ENCODE measurements around the gene ISG20L2. TPM values are rescaled to one million over a fixed set of nuclear protein-coding genes. Genes with fewer than 3 reads are reported as not detected.

Gene ISG20L2
- total and polyA plus RNA-seq, 4 experiments from 2014 or later, result 11.4 to 53.1 (median 33.6) TPM

- Mint-ChIP-seq H3K9me3 (no peaks in the 10 kb centered on the region), H3K4me3 (no peak overlapping the region), H3K27ac (peak overlapping the region in 1 of 7 donors; percentile 28), H3K36me3 (no peaks in the 10 kb centered on the region), H3K4me1 (peaks cover 6 to 19% (median 13%) of the 10 kb centered on the region in 4 donors), H3K27me3 (peaks cover 32 to 50% of the 10 kb centered on the region in 2 donors)
- Histone ChIP-seq H3K4me3 (ENCODE audit: low read length in 2 of 2) (no peak overlapping the region), H3K36me3 (ENCODE audit: insufficient read depth, low read length) (no peaks in the 10 kb centered on the region), H3K4me1 (ENCODE audit: insufficient read depth, low read length) (peaks cover 21% of the 10 kb centered on the region), H3K27me3 (ENCODE audit: insufficient read depth, low read length) (peaks cover 29% of the 10 kb centered on the region), H3K27ac (ENCODE audit: low read depth, low read length) (no peak overlapping the region), H3K9me3 (ENCODE audit: control insufficient read depth in 1 of 2, low read length in 2 of 2) (no peaks in the 10 kb centered on the region)
- ChIA-PET CTCF (ENCODE audit: partially characterized antibody) (interaction anchor here (1.1 to 11.7 kb wide), 5 partner anchors 10 to 35 kb away, joined by 3 to 314 read pairs (median 146); partner anchors contain the start of genes CRABP2, ISG20L2, METTL25B and NES), POLR2A (ENCODE audit: partially characterized antibody) (no interaction called here)
- intact Hi-C loops (cut with micrococcal nuclease), result no loop called here
- DNase-seq, result no peak
Observed at GRCh38 chr1:156692441-156692924, 36.1 kb downstream of the ISG20L2 start.

GRCh38 chr1:156691665-156692440, 36.7 kb downstream of the ISG20L2 start:
- no peak overlapping the region for H3K4me3 ChIP-seq (ENCODE audit: low read length in 2 of 2)
- ChIA-PET POLR2A (ENCODE audit: partially characterized antibody) (interaction anchor here (0.9 to 3.4 kb wide), 2 partner anchors 15 to 23 kb away, joined by 3 to 35 read pairs; partner anchors contain the start of gene CRABP2), CTCF (ENCODE audit: partially characterized antibody) (interaction anchor here (1.1 to 11.7 kb wide), 9 partner anchors 9 to 199 kb away, joined by 3 to 314 read pairs (median 44); partner anchors contain the start of genes CRABP2, INSRR, ISG20L2 and METTL25B)
- Mint-ChIP-seq H3K27ac (peak overlapping the region in 1 of 7 donors; percentile 28), H3K4me3 (peak overlapping the region in 1 of 8 donors; percentile 11), H3K9me3 (no peaks in the 10 kb centered on the region), H3K4me1 (peaks cover 6 to 19% (median 13%) of the 10 kb centered on the region in 4 donors), H3K27me3 (peaks cover 29 to 43% of the 10 kb centered on the region in 2 donors), H3K36me3 (no peaks in the 10 kb centered on the region)
- H3K27ac ChIP-seq (ENCODE audit: low read depth, low read length), result no peak overlapping the region
- no peaks in the 10 kb centered on the region for H3K36me3 ChIP-seq (ENCODE audit: insufficient read depth, low read length)
- peaks cover 29% of the 10 kb centered on the region for H3K27me3 ChIP-seq (ENCODE audit: insufficient read depth, low read length)
- no peaks in the 10 kb centered on the region for H3K9me3 ChIP-seq (ENCODE audit: control insufficient read depth in 1 of 2, low read length in 2 of 2)
- peaks cover 21% of the 10 kb centered on the region for H3K4me1 ChIP-seq (ENCODE audit: insufficient read depth, low read length)
- intact Hi-C loops (cut with micrococcal nuclease), result no loop called here
- no peak for DNase-seq

GRCh38 chr1:156691191-156691590, 37.4 kb downstream of the ISG20L2 start:
- Mint-ChIP-seq H3K9me3 (no peaks in the 10 kb centered on the region), H3K36me3 (no peaks in the 10 kb centered on the region), H3K27ac (no peak overlapping the region), H3K27me3 (peaks cover 27 to 38% of the 10 kb centered on the region in 2 donors), H3K4me1 (peaks cover 6 to 19% (median 13%) of the 10 kb centered on the region in 4 donors), H3K4me3 (no peak overlapping the region)
- Histone ChIP-seq H3K27me3 (ENCODE audit: insufficient read depth, low read length) (peaks cover 29% of the 10 kb centered on the region), H3K27ac (ENCODE audit: low read depth, low read length) (no peak overlapping the region), H3K36me3 (ENCODE audit: insufficient read depth, low read length) (no peaks in the 10 kb centered on the region), H3K9me3 (ENCODE audit: control insufficient read depth in 1 of 2, low read length in 2 of 2) (no peaks in the 10 kb centered on the region), H3K4me1 (ENCODE audit: insufficient read depth, low read length) (peaks cover 21% of the 10 kb centered on the region), H3K4me3 (ENCODE audit: low read length in 2 of 2) (no peak overlapping the region)
- no peak for DNase-seq
- CTCF ChIA-PET (ENCODE audit: partially characterized antibody), result interaction anchor here (1.1 to 11.7 kb wide), 11 partner anchors 9 to 199 kb away, joined by 3 to 314 read pairs (median 36); partner anchors contain the start of genes BCAN, CRABP2, INSRR and ISG20L2
- POLR2A ChIA-PET (ENCODE audit: partially characterized antibody), result interaction anchor here (0.9 to 3.4 kb wide), 4 partner anchors 15 to 36 kb away, joined by 3 to 60 read pairs (median 19); partner anchors contain the start of genes CRABP2, ISG20L2 and METTL25B
- intact Hi-C loops (cut with micrococcal nuclease), result no loop called here

GRCh38 chr1:156690675-156691036, 37.9 kb downstream of the ISG20L2 start:
- peaks cover 6 to 19% (median 13%) of the 10 kb centered on the region in 4 donors for H3K4me1 Mint-ChIP-seq
- H3K27me3 ChIP-seq (ENCODE audit: insufficient read depth, low read length), result peaks cover 29% of the 10 kb centered on the region
- H3K36me3 Mint-ChIP-seq, result no peaks in the 10 kb centered on the region
- no peak overlapping the region for H3K27ac Mint-ChIP-seq
- H3K36me3 ChIP-seq (ENCODE audit: insufficient read depth, low read length), result no peaks in the 10 kb centered on the region
- no peak for DNase-seq
- POLR2A ChIA-PET (ENCODE audit: partially characterized antibody), result interaction anchor here (1.1 to 3.4 kb wide), 4 partner anchors 16 to 50 kb away, joined by 3 to 60 read pairs (median 20); partner anchors contain the start of genes CRABP2, ISG20L2, METTL25B and MRPL24
- no peaks in the 10 kb centered on the region for H3K9me3 Mint-ChIP-seq
- peaks cover 28 to 38% of the 10 kb centered on the region in 2 donors for H3K27me3 Mint-ChIP-seq
- CTCF ChIA-PET (ENCODE audit: partially characterized antibody), result interaction anchor here (1.0 to 11.7 kb wide), 19 partner anchors 8 to 279 kb away, joined by 3 to 314 read pairs (median 11); partner anchors contain the start of genes BCAN, CRABP2, HDGF and INSRR
- no peak overlapping the region for H3K27ac ChIP-seq (ENCODE audit: low read depth, low read length)
- H3K4me3 Mint-ChIP-seq, result no peak overlapping the region
- peaks cover 21% of the 10 kb centered on the region for H3K4me1 ChIP-seq (ENCODE audit: insufficient read depth, low read length)
- intact Hi-C loops (cut with micrococcal nuclease), result no loop called here
- H3K4me3 ChIP-seq (ENCODE audit: low read length in 2 of 2), result no peak overlapping the region
- no peaks in the 10 kb centered on the region for H3K9me3 ChIP-seq (ENCODE audit: control insufficient read depth in 1 of 2, low read length in 2 of 2)

GRCh38 chr1:156689953-156690674, 38.5 kb downstream of the ISG20L2 start:
- no peaks in the 10 kb centered on the region for H3K36me3 Mint-ChIP-seq
- peak overlapping the region in 2 of 7 donors; percentile 29 to 33 for H3K27ac Mint-ChIP-seq
- Histone ChIP-seq H3K4me1 (ENCODE audit: insufficient read depth, low read length) (peaks cover 21% of the 10 kb centered on the region), H3K9me3 (ENCODE audit: control insufficient read depth in 1 of 2, low read length in 2 of 2) (no peaks in the 10 kb centered on the region), H3K27ac (ENCODE audit: low read depth, low read length) (no peak overlapping the region), H3K4me3 (ENCODE audit: low read length in 2 of 2) (no peak overlapping the region), H3K27me3 (ENCODE audit: insufficient read depth, low read length) (peaks cover 29% of the 10 kb centered on the region), H3K36me3 (ENCODE audit: insufficient read depth, low read length) (no peaks in the 10 kb centered on the region)
- ChIA-PET POLR2A (ENCODE audit: partially characterized antibody) (interaction anchor here (1.0 to 3.4 kb wide), 7 partner anchors 16 to 171 kb away, joined by 3 to 60 read pairs (median 5); partner anchors contain the start of genes CRABP2, ISG20L2, METTL25B and MRPL24), CTCF (ENCODE audit: partially characterized antibody) (interaction anchor here (0.6 to 11.7 kb wide), 35 partner anchors 8 to 304 kb away, joined by 3 to 314 read pairs (median 6); partner anchors contain the start of genes BCAN, CRABP2, HDGF and INSRR)
- no peaks in the 10 kb centered on the region for H3K9me3 Mint-ChIP-seq
- H3K27me3 Mint-ChIP-seq, result peaks cover 30 to 38% of the 10 kb centered on the region in 2 donors
- intact Hi-C loops (cut with micrococcal nuclease), result loop anchor here (1.0 kb wide), 5 partner anchors 16 to 238 kb away; partner anchors contain the start of gene NTRK1
- no peak for DNase-seq
- peaks cover 6 to 19% (median 13%) of the 10 kb centered on the region in 4 donors for H3K4me1 Mint-ChIP-seq
- no peak overlapping the region for H3K4me3 Mint-ChIP-seq

GRCh38 chr1:156689035-156689952, 39.3 kb downstream of the ISG20L2 start:
- H3K36me3 Mint-ChIP-seq, result no peaks in the 10 kb centered on the region
- H3K27ac Mint-ChIP-seq, result peak overlapping the region in 2 of 7 donors; percentile 33 to 89
- ChIA-PET POLR2A (ENCODE audit: partially characterized antibody) (interaction anchor here (0.9 to 3.4 kb wide), 7 partner anchors 17 to 172 kb away, joined by 3 to 60 read pairs (median 5); partner anchors contain the start of genes CRABP2, ISG20L2, METTL25B and MRPL24), CTCF (ENCODE audit: partially characterized antibody) (interaction anchor here (0.6 to 11.7 kb wide), 34 partner anchors 11 to 303 kb away, joined by 3 to 314 read pairs (median 6); partner anchors contain the start of genes BCAN, CRABP2, HDGF and INSRR)
- H3K4me1 Mint-ChIP-seq, result peaks cover 8 to 23% (median 17%) of the 10 kb centered on the region in 4 donors
- no peaks in the 10 kb centered on the region for H3K9me3 Mint-ChIP-seq
- intact Hi-C loops (cut with micrococcal nuclease), result loop anchor here (1.0 kb wide), 5 partner anchors 17 to 239 kb away; partner anchors contain the start of gene NTRK1
- peak overlapping the region in 5 of 8 donors; percentile 25 to 69 (median 68) for H3K4me3 Mint-ChIP-seq
- Histone ChIP-seq H3K4me1 (ENCODE audit: insufficient read depth, low read length) (peaks cover 25% of the 10 kb centered on the region), H3K9me3 (ENCODE audit: control insufficient read depth in 1 of 2, low read length in 2 of 2) (no peaks in the 10 kb centered on the region), H3K36me3 (ENCODE audit: insufficient read depth, low read length) (no peaks in the 10 kb centered on the region), H3K4me3 (ENCODE audit: low read length in 2 of 2) (peak overlapping the region in 1 of 2 donors; percentile 2), H3K27ac (ENCODE audit: low read depth, low read length) (no peak overlapping the region), H3K27me3 (ENCODE audit: insufficient read depth, low read length) (peaks cover 29% of the 10 kb centered on the region)
- DNase-seq, result peak; percentile 70 to 77 (median 73)
- peaks cover 30 to 39% of the 10 kb centered on the region in 2 donors for H3K27me3 Mint-ChIP-seq
